ENCODE results near the gene DPEP3.
"Not testable (repeated sequence)": the region's sequence is repeated elsewhere in the genome, so short reads cannot be mapped to it uniquely, and the experiment has no call there.

The DPEP3 gene

DNA sequence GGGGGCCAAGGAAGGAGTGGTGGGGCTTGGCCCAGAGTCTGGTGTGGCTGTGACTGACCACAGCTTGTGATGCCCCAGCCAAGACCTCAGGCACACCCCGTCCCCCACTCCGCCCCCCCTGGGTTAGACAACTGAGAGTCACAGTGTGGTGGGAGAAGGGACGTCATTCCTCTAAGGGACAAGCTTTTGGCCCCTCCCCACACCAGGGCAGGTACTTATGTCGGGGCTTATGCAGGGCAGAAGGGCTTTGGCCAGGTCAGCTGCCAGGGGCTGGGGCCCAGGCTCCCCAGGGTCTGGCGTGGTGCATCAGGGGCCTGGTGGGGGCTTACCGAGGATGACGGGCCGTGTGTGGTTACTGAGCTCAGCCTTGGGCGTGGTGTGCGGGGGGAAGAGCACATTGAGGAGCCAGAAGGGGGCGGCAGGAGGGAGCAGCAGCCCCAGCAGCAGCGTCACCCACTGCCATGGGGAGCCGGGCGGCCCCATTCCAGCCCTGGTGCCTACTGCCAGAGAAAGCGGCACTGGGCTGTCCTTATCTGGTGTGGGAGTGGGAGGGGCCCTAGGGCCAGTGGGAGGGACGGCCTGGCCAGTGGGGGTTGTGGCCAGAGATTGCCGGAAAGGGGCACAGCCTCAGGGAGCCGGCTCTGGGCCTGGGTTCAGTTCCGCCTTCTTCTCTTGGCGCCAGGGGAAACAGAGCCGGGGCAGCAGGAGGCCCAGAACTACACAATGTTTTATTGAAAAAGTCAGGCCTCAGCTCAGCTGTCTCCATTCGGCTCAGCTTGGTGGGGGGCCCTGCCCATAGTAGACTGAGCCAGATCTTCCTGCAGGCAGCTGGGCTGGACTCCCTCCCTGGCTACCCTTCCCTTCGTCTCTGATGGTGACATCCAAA lies 36.4 kb downstream of the DPEP3 start, which contains the start of gene LCAT:
Gene LCAT, minus strand, starts transcription at position 502 of the 886 bp plus-strand sequence. Its CDS starts 19 bp downstream, at position 483.
- DNase-seq (ENCODE audit: low read depth), result no peak

DNA sequence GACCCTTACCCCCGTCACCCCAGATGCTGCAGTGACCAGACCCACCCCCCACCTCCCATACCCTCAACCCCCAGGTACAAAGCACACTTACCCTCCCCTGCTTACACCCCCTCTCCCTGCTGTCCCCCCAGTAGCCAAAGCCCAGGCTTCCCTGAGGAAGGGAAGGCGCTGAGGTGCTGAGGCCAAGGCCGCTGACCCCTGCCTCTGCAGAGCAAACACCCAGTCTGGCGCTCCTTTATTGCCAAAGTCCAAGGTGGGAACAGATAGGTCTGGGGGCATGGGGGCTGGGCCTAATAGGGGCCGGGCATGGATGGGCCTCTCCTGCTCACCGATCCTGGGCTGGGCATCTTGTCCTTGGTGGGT lies 37.1 kb downstream of the DPEP3 start:
- no peak for DNase-seq (ENCODE audit: low read depth)

DNA sequence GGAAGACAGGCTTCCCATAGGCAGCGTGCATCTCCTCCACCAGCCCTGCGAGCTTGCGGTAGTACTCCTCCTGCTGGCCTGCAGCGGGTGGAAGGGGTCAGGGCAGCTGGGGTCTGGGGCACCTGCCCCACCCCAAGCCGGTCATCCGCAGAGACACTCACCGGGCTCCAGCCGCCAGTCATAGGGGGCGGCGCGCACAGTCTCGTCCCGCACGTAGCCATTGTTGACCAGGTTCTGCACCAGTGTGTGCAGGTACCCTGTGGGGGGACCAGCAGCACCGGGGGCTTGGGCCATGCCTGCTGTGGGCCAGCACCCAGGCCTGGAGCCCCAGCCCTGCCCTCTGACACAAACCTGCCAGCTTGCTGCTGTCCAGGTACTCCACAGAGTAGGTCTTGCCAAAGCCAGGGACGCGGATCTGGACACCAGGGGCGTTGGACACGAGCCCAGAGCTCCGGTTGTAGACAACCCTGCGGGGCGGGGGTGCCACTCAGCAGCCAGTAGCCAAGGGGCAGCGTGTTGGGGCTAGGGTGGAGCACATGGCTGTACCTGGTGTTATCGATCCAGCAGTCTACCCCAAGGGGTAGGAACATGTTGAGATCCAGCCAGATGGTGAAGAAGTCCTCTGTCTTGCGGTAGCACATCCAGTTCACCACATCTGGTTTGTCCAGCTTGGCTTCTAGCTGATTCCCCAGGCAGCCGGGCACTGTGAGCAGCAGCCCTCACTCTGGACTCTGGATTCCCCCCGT lies 37.6 kb downstream of the DPEP3 start:
- DNase-seq (ENCODE audit: low read depth), result no peak

DNA sequence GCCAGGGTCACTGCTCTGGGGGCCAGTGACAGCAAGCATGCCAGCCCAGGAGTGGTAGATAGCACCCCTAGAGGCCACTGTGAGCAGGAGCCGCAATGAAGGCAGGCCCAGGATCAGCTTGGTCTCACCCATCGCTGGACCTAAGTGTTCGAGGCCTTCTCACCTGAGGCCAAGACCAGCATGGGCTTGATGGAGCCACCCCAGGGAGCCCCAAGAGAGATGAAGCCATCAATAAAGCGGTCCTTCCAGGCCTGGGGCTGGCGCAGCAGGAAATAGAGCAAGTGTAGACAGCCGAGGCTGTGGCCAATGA lies 38.1 kb downstream of the DPEP3 start:
- no peak for DNase-seq (ENCODE audit: low read depth)

DNA sequence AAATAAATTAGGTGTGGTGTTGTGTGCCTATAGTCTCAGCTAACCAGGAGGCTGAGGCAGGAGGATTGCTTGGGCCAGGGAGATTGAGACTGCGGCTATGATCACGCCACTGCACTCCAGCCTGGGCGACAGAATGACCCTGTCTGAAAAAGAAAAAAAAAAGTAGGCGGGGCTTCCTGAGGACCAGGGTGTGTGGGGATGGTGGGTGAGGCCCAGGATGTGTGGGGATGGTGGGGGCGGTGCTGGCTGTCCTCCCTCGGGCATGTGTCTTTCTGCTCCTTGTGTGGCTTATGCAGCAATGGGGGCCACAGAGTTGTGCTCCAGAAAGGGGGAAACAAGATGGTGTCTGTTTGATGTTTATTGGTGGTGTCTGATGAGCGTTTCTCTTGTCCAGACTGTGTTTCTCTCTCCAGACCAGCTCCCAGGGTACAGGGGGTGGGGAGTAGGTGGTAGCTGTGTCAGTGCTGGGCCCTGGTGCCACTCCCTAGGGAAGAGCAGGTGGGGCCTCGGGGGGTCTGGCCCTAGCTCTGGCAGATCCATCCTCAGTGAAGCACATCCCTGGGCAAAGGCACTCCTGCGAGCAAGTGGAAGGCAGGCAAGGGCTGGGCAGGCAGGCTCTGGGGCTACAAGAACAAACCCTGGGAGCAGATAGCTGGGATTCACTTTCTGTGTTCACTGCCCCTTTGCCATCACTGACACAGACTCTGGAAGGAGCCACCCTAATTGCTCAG lies 38.7 kb downstream of the DPEP3 start:
- no peak for DNase-seq (ENCODE audit: low read depth)

DNA sequence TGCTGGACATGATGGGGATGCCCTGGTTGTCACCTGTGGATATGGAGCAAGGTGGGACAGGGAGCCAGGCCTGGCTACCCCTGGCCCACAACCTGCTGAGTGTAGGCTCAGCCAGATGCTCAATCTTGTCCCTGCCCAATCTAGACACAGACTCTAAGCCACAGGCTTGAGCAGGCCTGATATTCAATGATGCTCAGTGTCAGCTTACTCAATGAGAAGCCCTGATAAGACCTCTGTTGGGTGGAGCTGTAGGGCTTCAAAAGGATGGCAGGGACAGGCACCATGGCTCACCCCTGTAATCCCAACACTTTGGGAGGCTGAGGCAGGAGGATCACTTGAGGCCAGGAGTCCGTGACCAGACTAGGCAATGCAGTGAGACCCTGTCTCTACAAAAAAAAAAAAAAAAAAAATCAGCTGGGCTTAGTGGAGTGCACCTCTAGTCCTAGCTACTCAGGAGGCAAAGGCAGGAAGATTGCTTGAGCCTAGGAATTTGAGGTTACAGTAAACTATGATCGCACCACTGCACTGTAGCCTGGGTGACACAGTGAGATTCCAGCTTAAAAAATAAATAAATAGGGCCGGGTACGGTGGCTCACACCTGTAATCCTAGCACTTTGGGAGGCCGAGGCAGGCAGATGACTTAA lies 39.7 kb downstream of the DPEP3 start:
- no peak for DNase-seq (ENCODE audit: low read depth)

DNA sequence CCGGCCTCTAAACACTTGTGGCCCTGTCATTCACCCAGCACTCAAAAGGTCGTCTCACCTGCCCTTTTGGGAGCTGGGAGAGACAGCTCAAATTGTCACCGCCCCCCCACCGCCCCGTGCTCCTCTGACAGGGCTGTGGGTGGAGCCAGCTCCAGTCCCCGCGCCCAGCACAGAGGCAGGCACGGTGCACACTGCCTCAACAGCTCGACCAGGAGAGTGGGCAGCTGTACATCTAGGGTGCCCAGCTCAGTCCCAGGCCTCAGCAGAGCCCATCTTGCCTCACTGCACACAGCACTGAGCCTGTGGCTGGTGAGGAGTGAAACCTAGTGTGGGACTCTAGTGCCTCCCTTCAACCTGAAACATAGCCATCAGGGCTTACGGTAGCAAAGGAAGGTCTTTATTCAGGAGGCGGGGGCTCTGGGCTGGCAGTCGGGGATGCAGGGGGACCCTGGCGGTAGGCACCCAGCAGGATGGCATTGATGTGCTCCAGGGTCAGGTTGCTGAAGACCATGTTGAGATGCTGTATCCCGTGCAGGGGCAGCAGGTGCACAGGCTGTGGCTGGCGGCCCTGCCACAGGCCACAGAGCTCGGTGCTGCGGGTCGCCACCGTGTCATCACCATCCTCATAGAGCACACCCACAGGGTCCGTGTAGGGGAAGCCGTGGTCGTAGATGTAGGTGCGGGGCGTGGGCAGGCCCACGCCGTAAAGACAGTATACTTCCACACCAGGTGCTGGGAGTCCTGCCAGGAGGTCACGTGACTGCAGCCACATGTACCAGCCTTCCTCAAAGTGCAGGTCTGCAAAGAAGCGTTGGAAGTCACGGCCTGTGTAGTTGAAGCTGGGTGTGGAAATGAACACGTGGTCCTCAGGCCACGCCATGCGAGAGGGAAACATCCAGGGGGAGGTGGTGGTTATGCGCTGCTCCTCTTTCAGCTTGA lies 40.5 kb downstream of the DPEP3 start:
- no peak for DNase-seq (ENCODE audit: low read depth)

DNA sequence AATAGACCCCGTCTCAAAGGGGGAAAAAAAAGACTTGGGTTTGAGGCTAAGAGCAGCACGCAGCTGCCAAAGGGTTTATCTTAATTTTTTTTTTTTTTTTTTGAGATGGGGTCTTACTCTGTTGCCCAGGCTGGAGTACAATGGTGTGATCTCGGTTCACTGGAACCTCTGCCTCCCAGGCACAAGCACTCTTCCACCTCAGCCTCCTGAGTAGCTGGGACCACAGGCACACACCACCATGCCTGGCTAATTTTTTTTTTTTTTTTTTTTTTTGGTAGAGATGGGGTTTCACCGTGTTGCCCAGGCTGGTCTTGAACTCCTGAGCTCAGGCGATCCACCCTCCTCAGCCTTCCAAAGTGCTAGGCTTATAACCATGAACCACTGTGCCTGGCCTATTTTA lies 42.6 kb downstream of the DPEP3 start:
- DNase-seq (ENCODE audit: low read depth), result not testable (repeated sequence)

DNA sequence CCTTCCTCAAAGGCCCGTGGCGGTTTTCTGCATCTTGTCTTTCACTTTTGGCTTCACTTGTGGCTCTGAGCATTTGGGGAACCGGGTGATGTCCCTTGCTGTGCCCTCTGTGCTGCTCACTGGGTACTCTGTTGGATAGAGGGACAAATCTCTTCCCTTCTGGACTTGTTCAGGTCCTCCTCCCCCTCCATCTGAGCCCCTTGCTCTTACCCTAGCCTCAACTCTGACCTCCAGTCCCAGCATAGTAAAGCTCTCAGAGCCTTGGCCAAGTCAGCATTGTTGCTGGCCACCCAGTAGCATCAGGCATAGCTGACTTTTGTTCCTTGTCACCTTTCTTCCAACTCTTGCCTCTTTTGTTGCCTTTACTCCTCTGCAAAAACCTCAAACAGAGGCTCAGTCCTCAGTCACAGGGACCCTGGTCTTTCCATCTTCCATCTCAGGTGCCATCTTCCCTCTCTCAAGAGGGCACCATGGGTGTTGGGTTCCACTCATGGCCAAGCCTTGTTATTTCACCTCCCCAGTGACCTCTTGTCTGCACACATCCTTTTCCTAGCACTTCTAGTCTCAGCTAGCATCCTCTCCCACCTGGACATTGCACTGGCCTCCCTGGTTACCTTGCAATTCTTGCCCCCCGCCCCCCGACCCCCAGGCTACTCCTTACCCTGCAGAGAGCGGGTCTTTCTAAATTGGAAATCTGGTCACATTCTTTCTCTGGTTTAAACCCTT lies 43.3 kb downstream of the DPEP3 start:
- DNase-seq (ENCODE audit: low read depth), result no peak

DNA sequence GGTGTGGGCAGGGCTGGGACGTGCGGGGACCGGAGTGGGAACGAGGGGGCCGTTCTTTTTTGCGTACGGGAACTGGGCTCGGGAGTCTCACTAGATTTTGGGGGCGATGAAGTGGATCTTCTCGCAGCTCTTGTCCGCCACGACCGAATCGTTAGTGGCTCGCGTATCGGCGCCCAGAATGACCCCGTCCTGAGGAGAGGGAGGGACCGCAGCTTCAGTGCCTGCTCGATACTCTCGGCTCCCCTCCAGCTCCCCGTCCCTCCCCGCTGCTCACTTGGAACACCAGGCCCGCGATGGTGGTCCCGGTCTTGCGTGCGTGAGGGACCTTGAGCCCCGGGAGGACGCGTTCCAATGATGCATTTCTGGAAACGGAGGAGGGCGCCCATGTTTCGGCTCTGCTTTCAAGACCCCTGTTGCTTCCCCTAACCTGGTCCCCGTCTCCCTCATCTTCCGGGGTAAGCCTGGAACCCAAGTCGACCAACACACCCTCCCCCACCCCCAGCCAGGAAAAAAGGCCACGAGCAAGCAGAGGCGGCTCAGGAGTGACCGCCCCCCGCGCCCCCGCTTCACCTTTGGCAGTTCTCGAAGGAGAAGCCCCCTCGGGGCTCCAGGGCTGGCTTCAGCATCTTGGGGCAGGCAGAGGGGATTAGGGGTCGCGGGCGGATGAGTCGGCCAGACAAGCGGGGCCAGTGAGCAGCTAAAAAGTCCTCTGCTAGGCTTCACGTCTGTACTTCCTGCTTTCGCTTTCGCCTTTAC lies 44.0 kb downstream of the DPEP3 start, which contains the start of gene PSMB10:
Gene PSMB10, minus strand, starts transcription at position 727 of the 756 bp plus-strand sequence. Its CDS starts 101 bp downstream, at position 626.
- peak; percentile 22 for DNase-seq (ENCODE audit: low read depth)

DNA sequence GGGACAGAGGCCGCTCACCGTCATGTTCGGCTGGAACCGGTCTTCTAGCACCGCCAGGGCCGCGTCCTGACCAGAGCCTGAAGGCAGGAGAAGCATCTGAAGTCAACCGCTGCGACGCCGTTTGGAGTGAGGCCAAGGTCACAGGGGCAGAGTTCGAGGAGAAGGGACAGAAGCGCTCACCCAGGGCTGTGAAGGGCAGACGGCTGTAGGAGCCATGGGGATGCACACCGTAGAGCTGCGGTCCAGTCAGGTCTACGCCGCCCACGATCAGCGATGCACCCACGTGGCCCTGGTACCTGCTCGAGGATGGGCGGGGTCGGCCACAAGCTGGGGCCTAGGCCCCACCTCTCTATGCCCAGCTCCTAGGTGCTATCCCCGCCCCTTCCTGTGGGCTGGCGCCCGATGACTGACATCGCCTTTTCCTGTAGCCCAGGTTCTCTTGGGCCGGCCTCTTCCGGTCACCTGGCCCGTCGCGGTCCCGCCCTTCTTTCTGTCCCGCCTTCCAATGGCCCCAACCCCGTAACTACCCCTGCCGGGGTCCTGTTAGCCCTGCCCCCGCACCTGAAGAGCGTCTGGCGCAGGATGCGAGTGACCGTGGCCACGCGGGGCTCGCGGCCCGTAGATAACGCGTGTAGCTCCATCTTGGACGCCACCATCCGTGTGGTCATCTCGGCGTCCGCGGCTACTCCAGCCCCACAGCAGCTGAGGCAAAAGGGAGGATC lies 44.7 kb downstream of the DPEP3 start:
- DNase-seq (ENCODE audit: low read depth), result peak; percentile 68

DNA sequence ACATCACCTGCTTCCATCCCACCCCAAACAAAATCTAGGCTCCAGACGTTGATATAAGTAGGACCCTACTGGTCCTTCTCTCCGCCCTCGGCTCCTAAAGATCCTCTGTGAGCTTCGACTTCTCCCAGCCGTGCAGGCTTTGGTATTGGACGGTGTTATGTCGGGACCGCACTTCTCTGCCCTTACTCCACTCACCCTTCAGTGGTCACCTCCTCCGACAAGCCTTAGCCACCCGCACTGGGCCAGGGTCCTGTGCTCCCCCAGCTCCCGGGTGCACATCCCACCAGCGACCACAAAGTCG lies 45.2 kb downstream of the DPEP3 start:
- DNase-seq (ENCODE audit: low read depth), result no peak

DNA sequence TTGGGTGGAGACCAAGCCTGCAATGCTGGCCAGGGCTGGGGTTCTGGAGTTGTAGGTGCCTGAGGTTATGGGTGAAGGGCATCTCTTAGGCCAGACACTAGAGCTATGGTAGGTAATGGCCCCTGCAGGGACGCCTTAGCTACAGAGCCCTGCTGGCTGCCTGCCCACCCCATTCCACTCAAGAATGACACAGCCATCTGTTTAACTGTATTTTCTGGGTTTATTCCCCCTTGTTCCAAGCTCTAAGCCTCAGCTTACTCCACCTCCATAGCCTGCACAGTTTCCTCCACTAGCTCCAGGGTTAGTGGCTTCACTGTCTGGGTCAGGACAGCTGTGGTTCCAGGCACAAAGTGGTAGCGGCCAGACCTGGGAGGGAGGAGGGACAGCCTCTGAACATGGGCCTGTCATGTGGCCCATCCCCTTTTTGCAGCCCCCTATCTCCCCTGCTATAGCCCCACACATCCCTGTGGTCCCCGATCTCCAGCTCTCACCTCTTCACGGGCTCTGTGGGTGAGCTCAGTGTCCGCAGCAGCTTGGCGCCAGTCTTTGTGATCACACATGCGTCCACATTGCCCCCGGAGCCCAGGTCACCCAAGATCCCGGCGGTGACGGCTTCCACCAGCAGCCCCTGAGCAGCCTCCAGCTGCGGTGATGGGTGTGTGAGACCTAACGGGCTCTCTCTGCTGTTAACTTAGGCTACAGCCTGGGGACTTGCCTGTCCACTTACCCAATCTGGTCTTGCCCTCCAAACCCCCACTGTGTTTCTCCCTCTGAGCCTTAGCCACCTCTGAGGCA lies 45.8 kb downstream of the DPEP3 start:
- DNase-seq (ENCODE audit: low read depth), result no peak

DNA sequence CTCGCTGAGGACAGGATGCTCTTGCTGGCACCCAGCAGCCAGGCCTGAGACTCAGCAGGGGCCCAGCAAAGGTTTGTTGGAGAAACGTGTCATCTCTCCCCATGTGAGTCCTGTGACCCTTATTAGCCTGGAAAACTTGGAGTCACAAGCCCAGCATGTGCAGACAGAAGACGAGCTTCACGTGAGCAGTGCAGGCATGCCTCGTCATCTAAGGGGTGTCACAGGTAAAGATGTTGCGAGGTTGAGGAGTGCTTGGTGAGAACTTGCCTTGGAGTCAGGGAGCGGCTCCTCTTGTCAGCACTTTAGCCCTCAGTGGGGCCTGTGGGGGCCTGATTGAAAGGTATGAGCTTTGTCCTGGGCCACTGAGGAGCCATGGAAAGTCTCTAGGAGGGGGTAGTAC lies 46.5 kb downstream of the DPEP3 start:
- DNase-seq (ENCODE audit: low read depth), result no peak

DNA sequence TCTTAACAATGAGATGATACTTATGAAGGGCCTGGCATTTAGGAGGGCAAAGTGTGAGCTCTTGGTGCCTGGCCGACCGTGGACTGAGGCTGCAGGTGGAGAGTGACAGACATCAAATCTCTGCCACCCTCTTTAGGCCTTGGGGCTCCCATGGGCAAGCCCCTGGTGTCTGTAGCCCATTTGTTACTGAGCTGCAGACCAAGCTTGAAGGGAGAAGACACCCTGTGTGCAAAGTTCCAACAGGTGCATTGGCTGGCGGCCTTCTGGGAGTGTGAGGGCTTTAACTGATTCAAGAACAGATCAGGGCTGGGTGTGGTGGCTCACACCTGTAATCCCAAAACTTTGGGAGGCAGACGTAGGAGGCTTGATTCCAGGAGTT lies 47.8 kb downstream of the DPEP3 start:
- DNase-seq (ENCODE audit: low read depth), result no peak

DNA sequence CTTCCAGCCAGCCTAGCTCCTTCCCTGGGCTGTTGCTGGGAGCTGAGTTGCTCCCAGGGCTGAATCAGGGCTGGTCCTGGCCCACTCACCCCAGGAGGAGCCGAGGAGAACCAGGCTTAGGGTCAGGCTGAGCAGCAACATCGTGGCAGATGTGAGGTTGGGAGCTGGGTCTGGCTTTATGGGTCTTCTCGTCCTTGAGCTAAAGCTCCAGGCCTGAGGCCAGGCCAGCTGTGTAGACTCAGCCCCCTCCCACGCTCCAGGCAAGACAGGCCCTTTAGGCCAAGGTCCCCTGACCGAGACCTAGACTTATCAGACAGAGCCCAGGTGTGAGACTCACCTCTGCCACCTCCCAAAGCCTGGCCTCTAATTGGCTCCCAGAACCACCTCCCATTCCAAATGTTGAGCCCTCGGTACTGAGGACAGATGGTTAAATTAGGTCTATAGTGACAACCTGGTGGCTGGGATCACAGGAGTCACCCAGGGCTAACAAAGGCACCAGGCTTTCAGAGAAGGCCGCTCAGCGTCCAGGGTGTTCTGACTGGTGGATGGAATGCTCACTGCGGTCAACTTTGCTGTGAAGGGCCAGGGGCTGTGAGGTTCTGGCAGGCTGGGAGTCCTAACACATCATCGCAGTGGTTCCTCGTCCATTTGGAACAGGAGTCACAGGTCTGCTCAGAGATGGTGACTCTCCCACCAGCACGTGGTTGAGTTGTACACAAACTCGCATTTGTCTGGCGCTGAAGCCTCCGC lies 48.4 kb downstream of the DPEP3 start, which contains the start of gene CTRL:
Gene CTRL, minus strand, starts transcription at position 151 of the 750 bp plus-strand sequence. Its CDS starts 10 bp downstream, at position 141.
- DNase-seq (ENCODE audit: low read depth), result no peak

DNA sequence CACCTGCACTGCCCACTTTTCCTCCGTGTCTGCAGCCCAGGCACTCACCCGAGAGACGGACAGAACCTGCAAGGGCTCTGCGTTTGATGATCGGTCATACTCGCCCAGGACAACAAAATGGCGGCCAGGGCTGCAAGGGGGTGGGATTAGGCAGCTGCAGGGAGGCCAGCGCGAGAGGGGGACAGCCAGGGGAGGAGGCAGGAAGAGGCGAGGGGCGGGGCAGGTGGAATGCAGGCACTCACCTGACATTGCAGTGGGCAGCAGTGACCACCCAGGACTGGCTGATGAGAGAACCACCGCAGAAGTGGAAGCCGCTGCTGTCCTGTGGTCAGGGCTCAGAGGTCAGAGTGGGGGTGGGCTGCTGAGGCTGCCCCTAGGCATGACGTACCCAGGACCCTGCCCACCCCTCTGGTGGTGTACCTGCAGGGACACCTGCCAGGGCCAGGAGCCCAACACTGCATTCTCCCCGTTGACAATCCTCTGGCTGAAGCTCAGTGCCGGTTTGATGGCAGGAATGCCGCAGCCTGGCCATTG lies 49.6 kb downstream of the DPEP3 start:
- no peak for DNase-seq (ENCODE audit: low read depth)

Measured in non-pigmented ciliary epithelial cell (primary cell).